Thyroid gland (tissue), 4 donors: Measurements from ENCODE around the gene FBXW5.

Experiments used
- CTCF ChIP-seq, 6 experiments: fragments of 200-600 bp in 3 of 6; fragments of 450-650 bp in 3 of 6; sonication (generic) in 3 of 6; IDR thresholded peaks; one replicate each; pipeline ENCODE4 v1.5.1; 2016 to 2019; ENCODE audit warnings: antibody characterized with exemption in 6 of 6, mild to moderate bottlenecking in 2 of 6, inconsistent platforms in 1 of 6, moderate library complexity in 1 of 6
- POLR2A ChIP-seq, 2 donors: fragments of 450-650 bp; IDR thresholded peaks; one replicate each; pipeline ENCODE4 v1.6.1; 2017; ENCODE audit warnings: antibody characterized with exemption in 2 of 2, mild to moderate bottlenecking in 2 of 2, moderate library complexity in 1 of 2

GRCh38 chr9:136943291-136944211, 987 bp downstream of the FBXW5 start:
- TF ChIP-seq CTCF (IDR thresholded peaks at IDR 0.05) (no peak), POLR2A (IDR thresholded peaks at IDR 0.05) (no peak)
